Caco-2 (cell line): Measurements from ENCODE around the gene CHMP5. TPM values are rescaled to one million over a fixed set of nuclear protein-coding genes. Genes with fewer than 3 reads are reported as not detected.

Experiments
- BruUV-seq: library from RNA; stranded (reverse); fragments of 400-500 nt; replicated peaks from 2 replicates; lab custom pipeline; 2021; lab: Mats Ljungman, UMichigan
- CTCF ChIA-PET: fragments of 300-600 bp; sonication (Branson Sonifier 250); formaldehyde crosslinking; loops from one replicate; lab custom pipeline; 2022; ENCODE audit warnings: antibody characterized with exemption; lab: Charles Lee
- POLR2A ChIA-PET: fragments of 300-600 bp; sonication (Branson Sonifier 250); formaldehyde crosslinking; loops from one replicate; lab custom pipeline; 2022; ENCODE audit warnings: antibody characterized with exemption; lab: Charles Lee
- DNase-seq, 2 experiments: peaks; one replicate each; pipeline versions ENCODE4 v3.0.0 to v3.0.0-alpha.2; 2020 to 2022
- H3K27me3 ChIP-seq: replicated peaks from 2 replicates; pipeline ENCODE4 v1.6.0; 2011; ENCODE audit warnings: low read length; ENCODE audit not compliant: control insufficient read depth, insufficient read depth
- H3K36me3 ChIP-seq: 2 replicates; pipeline ENCODE4 v1.5.1; 2011; ENCODE audit warnings: low read length; ENCODE audit not compliant: control insufficient read depth, insufficient read depth
- H3K4me1 ChIP-seq: fragments of 250-450 bp; sonication (Bioruptor Pico); 2 replicates; pipeline ENCODE4 v1.5.1; 2020; ENCODE audit warnings: mild to moderate bottlenecking
- H3K4me3 ChIP-seq: 2 replicates; pipeline ENCODE4 v1.5.1; 2011; ENCODE audit warnings: low read depth, mild to moderate bottlenecking, control low read depth, low read length
- H3K9me3 ChIP-seq: fragments of 250-450 bp; sonication (Bioruptor Pico); 2 replicates; pipeline ENCODE4 v1.5.1; 2020; ENCODE audit warnings: mild to moderate bottlenecking, moderate library complexity
- H3K27ac Mint-ChIP-seq: one replicate; pipeline ENCODE4 v1.8.0; 2022; ENCODE audit warnings: mixed read lengths; ENCODE audit not compliant: unreplicated experiment
- H3K27me3 Mint-ChIP-seq: one replicate; pipeline ENCODE4 v1.8.0; 2022; ENCODE audit warnings: mixed read lengths; ENCODE audit not compliant: insufficient read depth, unreplicated experiment
- H3K36me3 Mint-ChIP-seq: one replicate; pipeline ENCODE4 v1.8.0; 2022; ENCODE audit warnings: mild to moderate bottlenecking, mixed read lengths; ENCODE audit not compliant: insufficient read depth, unreplicated experiment
- H3K4me1 Mint-ChIP-seq: one replicate; pipeline ENCODE4 v1.8.0; 2022; ENCODE audit warnings: low read depth, mixed read lengths; ENCODE audit not compliant: unreplicated experiment
- H3K4me3 Mint-ChIP-seq: one replicate; pipeline ENCODE4 v1.8.0; 2022; ENCODE audit warnings: mild to moderate bottlenecking, moderate library complexity, mixed read lengths; ENCODE audit not compliant: unreplicated experiment
- H3K9me3 Mint-ChIP-seq: one replicate; pipeline ENCODE4 v1.8.0; 2022; ENCODE audit warnings: mixed read lengths; ENCODE audit not compliant: unreplicated experiment
- CTCF ChIP-seq, 2 experiments: fragments of 200-600 bp in 1 of 2; IDR thresholded peaks; 1 replicate in 1 of 2; 2 replicates in 1 of 2; pipeline versions ENCODE4 v1.5.1 to v1.8.0; 2011 to 2022; ENCODE audit warnings: antibody characterized with exemption in 1 of 2, control low read depth in 1 of 2, inconsistent platforms in 1 of 2, low read depth in 1 of 2, low read length in 1 of 2, mild to moderate bottlenecking in 1 of 2, moderate library complexity in 1 of 2; ENCODE audit not compliant: insufficient read depth in 1 of 2, severe bottlenecking in 1 of 2, unreplicated experiment in 1 of 2
- intact Hi-C: fragments of 100-400 bp; cut with micrococcal nuclease; formaldehyde crosslinking; loops from one replicate; pipeline ENCODE4 v1.10.0; 2022; ENCODE audit not compliant: unreplicated experiment
- total RNA-seq: library from RNA; stranded (reverse); gene quantifications from 2 replicates; pipeline ENCODE4 v1.2.3, GENCODE V29; 2022

CHMP5 gene
- total RNA-seq, 1 experiment from 2014 or later = 58.3 TPM

- no peak for TF ChIP-seq CTCF (IDR thresholded peaks at IDR 0.05; ENCODE audit: insufficient read depth in 1 of 2, low read depth in 1 of 2, low read length in 1 of 2, severe bottlenecking in 1 of 2, unreplicated experiment in 1 of 2)
- Mint-ChIP-seq H3K36me3 (peaks cover 5% of the 10 kb centered on the region), H3K27ac (no peak overlapping the region), H3K27me3 (no peaks in the 10 kb centered on the region), H3K9me3 (no peaks in the 10 kb centered on the region), H3K4me3 (no peak overlapping the region), H3K4me1 (peaks cover 18% of the 10 kb centered on the region)
- BruUV-seq = no TSS peak
- intact Hi-C loops = no loop called here
- ChIA-PET POLR2A (no interaction called here), CTCF (no interaction called here)
- no peak overlapping the region for H3K4me3 ChIP-seq
- no peak for DNase-seq
- H3K9me3 ChIP-seq = no peaks in the 10 kb centered on the region
- no peaks in the 10 kb centered on the region for H3K36me3 ChIP-seq
- H3K4me1 ChIP-seq = no peaks in the 10 kb centered on the region; the same call in 1 of the 2 replicates
- no peaks in the 10 kb centered on the region for H3K27me3 ChIP-seq
Measured at GRCh38 chr9:33221568-33221884, 43.3 kb upstream of the CHMP5 start.

GRCh38 chr9:33222031-33222430, 42.8 kb upstream of the CHMP5 start:
- intact Hi-C loops = no loop called here
- Histone ChIP-seq H3K4me1 (no peaks in the 10 kb centered on the region; the same call in 1 of the 2 replicates), H3K4me3 (no peak overlapping the region), H3K36me3 (no peaks in the 10 kb centered on the region), H3K9me3 (no peaks in the 10 kb centered on the region), H3K27me3 (no peaks in the 10 kb centered on the region)
- H3K27ac Mint-ChIP-seq = no peak overlapping the region
- TF ChIP-seq CTCF (IDR thresholded peaks at IDR 0.05; ENCODE audit: insufficient read depth in 1 of 2, low read depth in 1 of 2, low read length in 1 of 2, severe bottlenecking in 1 of 2, unreplicated experiment in 1 of 2) = no peak
- H3K36me3 Mint-ChIP-seq = peaks cover 5% of the 10 kb centered on the region
- POLR2A ChIA-PET = no interaction called here
- no peak overlapping the region for H3K4me3 Mint-ChIP-seq
- peaks cover 18% of the 10 kb centered on the region for H3K4me1 Mint-ChIP-seq
- DNase-seq = no peak
- no TSS peak for BruUV-seq
- H3K27me3 Mint-ChIP-seq = no peaks in the 10 kb centered on the region
- CTCF ChIA-PET = no interaction called here
- no peaks in the 10 kb centered on the region for H3K9me3 Mint-ChIP-seq

- no peaks in the 10 kb centered on the region; the same call in 1 of the 2 replicates for H3K4me1 ChIP-seq
- intact Hi-C loops = loop anchor here (2.0 kb wide), 1 partner anchor 51 kb away; no protein-coding TSS in a partner anchor
- ChIA-PET POLR2A (no interaction called here), CTCF (interaction anchor here (0.5 to 0.6 kb wide), 2 partner anchors 29 to 94 kb away, joined by 3 read pairs; no protein-coding TSS in a partner anchor)
- no peak for TF ChIP-seq CTCF (IDR thresholded peaks at IDR 0.05; ENCODE audit: insufficient read depth in 1 of 2, low read depth in 1 of 2, low read length in 1 of 2, severe bottlenecking in 1 of 2, unreplicated experiment in 1 of 2)
- no peak overlapping the region for H3K4me3 ChIP-seq
- peaks cover 18% of the 10 kb centered on the region for H3K4me1 Mint-ChIP-seq
- no peaks in the 10 kb centered on the region for H3K27me3 ChIP-seq
- H3K9me3 Mint-ChIP-seq = no peaks in the 10 kb centered on the region
- H3K27me3 Mint-ChIP-seq = no peaks in the 10 kb centered on the region
- DNase-seq = no peak
- no peaks in the 10 kb centered on the region for H3K9me3 ChIP-seq
- no peaks in the 10 kb centered on the region for H3K36me3 ChIP-seq
- BruUV-seq = no TSS peak
- no peak overlapping the region for H3K27ac Mint-ChIP-seq
- H3K4me3 Mint-ChIP-seq = no peak overlapping the region
- peaks cover 5% of the 10 kb centered on the region for H3K36me3 Mint-ChIP-seq
Measured at GRCh38 chr9:33223696-33224095, 41.2 kb upstream of the CHMP5 start.
